Measurements from ENCODE around the gene COQ8B.

- TF ChIP-seq CTCF (IDR thresholded peaks at IDR 0.05) (no peak), POLR2AphosphoS5 (IDR thresholded peaks at IDR 0.05) (no peak), POLR2A (IDR thresholded peaks at IDR 0.05) (no peak), EP300 (IDR thresholded peaks at IDR 0.05) (no peak)
These were observed 11.4 kb downstream of the COQ8B start for GRCh38 chr19:40705362-40705651.

Measured in suprapubic skin (tissue), 4 donors.